OCI-LY7 (cell line): ENCODE data around the gene C9. TPM values are rescaled to one million over a fixed set of nuclear protein-coding genes. Genes with fewer than 3 reads are reported as not detected.
"Not testable (repeated sequence)": the region's sequence is repeated elsewhere in the genome, so short reads cannot be mapped to it uniquely, and the experiment has no call there.

Experiments
- BruUV-seq: library from RNA; stranded (reverse); fragments of 400-500 nt; replicated peaks from 2 replicates; lab custom pipeline; 2021; lab: Mats Ljungman, UMichigan
- CTCF ChIA-PET: fragments of 300-600 bp; sonication (Branson Sonifier 250); formaldehyde crosslinking; loops from one replicate; lab custom pipeline; 2022; ENCODE audit warnings: antibody characterized with exemption; ENCODE audit not compliant: unreplicated experiment; lab: Charles Lee
- POLR2A ChIA-PET: fragments of 300-600 bp; sonication (Branson Sonifier 250); formaldehyde crosslinking; loops from one replicate; lab custom pipeline; 2022; ENCODE audit warnings: antibody characterized with exemption; lab: Charles Lee
- DNase-seq: peaks from one replicate; pipeline ENCODE4 v3.0.0-alpha.2; 2015; ENCODE audit warnings: low spot score
- H2AFZ ChIP-seq: fragments of 200-600 bp; sonication (generic), shearing (Covaris generic); 2 replicates; pipeline ENCODE4 v1.6.1; 2014; ENCODE audit warnings: mild to moderate bottlenecking, antibody characterized with exemption, low read length, moderate library complexity
- H3K27ac ChIP-seq: fragments of 200-600 bp; sonication (generic); 2 replicates; pipeline ENCODE4 v1.5.1; 2014; ENCODE audit warnings: mixed run types, low read depth, mild to moderate bottlenecking, moderate library complexity, low read length, inconsistent platforms; ENCODE audit not compliant: poor library complexity, severe bottlenecking
- H3K36me3 ChIP-seq: fragments of 200-600 bp; sonication (generic); 2 replicates; pipeline ENCODE4 v1.6.1; 2014; ENCODE audit warnings: mild to moderate bottlenecking, antibody characterized with exemption, low read length, moderate library complexity, mixed read lengths; ENCODE audit not compliant: insufficient read depth
- H3K4me1 ChIP-seq: fragments of 200-600 bp; sonication (generic); 2 replicates; pipeline ENCODE4 v1.5.1; 2014; ENCODE audit warnings: mild to moderate bottlenecking, low read length; ENCODE audit not compliant: insufficient read depth, poor library complexity, severe bottlenecking
- H3K4me2 ChIP-seq: fragments of 200-600 bp; sonication (generic); 2 replicates; pipeline ENCODE4 v1.6.1; 2014; ENCODE audit warnings: mild to moderate bottlenecking, low read length
- H3K4me3 ChIP-seq: fragments of 200-600 bp; sonication (generic); 2 replicates; pipeline ENCODE4 v1.5.1; 2014; ENCODE audit warnings: mild to moderate bottlenecking, low read depth, low read length; ENCODE audit not compliant: poor library complexity, severe bottlenecking
- H3K79me2 ChIP-seq: fragments of 200-600 bp; sonication (generic); 2 replicates; pipeline ENCODE4 v1.6.1; 2016; ENCODE audit warnings: low read depth, mild to moderate bottlenecking, low read length, moderate library complexity, mixed read lengths; ENCODE audit not compliant: insufficient read depth
- H3K9me2 ChIP-seq: fragments of 200-600 bp; sonication (generic); 2 replicates; pipeline ENCODE4 v1.6.1; 2016; ENCODE audit warnings: mild to moderate bottlenecking, low read length, mixed read lengths; ENCODE audit not compliant: insufficient read depth
- H3K9me3 ChIP-seq: fragments of 200-600 bp; sonication (generic); 2 replicates; pipeline ENCODE4 v1.6.1; 2014; ENCODE audit warnings: mild to moderate bottlenecking, mixed run types, low read length, mixed read lengths
- H4K20me1 ChIP-seq: fragments of 200-600 bp; sonication (generic); 2 replicates; pipeline ENCODE4 v1.6.1; 2014; ENCODE audit warnings: mild to moderate bottlenecking, antibody characterized with exemption, low read length, moderate library complexity, mixed read lengths; ENCODE audit not compliant: insufficient read depth
- EZH2phosphoT487 ChIP-seq: fragments of 200-600 bp; sonication (generic); IDR thresholded peaks from 2 replicates; pipeline ENCODE4 v1.6.1; 2018; ENCODE audit warnings: low read depth, borderline replicate concordance, mild to moderate bottlenecking, mixed run types, antibody characterized with exemption, low read length, moderate library complexity, mixed read lengths
- intact Hi-C: fragments of 100-400 bp; cut with micrococcal nuclease; formaldehyde crosslinking; loops from one replicate; pipeline ENCODE4 v1.10.0; 2022; ENCODE audit not compliant: unreplicated experiment
- total RNA-seq, 2 experiments: library from RNA; depleted of rRNA in 1 of 2; stranded (reverse); fragments of >200 nt in 1 of 2; shearing (Covaris generic) in 1 of 2; gene quantifications; 2 replicates each; pipeline ENCODE4 v1.2.3, GENCODE V29; 2014 to 2022
- TF ChIP-seq, protein P1 (sequence below): fragments of 200-600 bp; sonication (generic); conservative IDR thresholded peaks from 2 replicates; pipeline ENCODE4 v1.5.1; 2014; ENCODE audit warnings: mild to moderate bottlenecking, antibody characterized with exemption, low read length, moderate library complexity, mixed read lengths

Gene C9
- total RNA-seq, 2 experiments from 2014 or later, result not detected

DNA sequence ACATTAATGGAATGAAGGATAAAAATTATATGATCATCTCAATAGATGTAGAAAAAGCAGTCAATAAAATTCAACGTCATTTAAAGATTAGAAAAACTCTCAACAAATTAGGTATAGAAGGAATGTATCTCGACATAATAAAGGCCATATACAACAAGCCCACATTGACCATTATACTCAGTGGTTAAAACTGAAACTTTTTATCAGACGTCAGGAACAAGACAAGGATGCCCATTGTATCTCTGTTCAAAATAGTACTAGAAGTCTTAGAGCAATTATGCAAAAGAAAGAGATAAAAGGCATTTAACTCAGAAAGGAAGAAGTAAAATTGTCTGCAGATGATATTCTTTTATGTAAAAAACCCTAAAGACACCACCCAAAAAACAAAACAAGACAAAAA lies 40.8 kb downstream of the C9 start:
- intact Hi-C loops, result no loop called here
- H2AFZ ChIP-seq, result no peak overlapping the region
- BruUV-seq, result no TSS peak
- H3K4me1 ChIP-seq, result no peaks in the 10 kb centered on the region
- ChIA-PET CTCF (no interaction called here), POLR2A (no interaction called here)
- no peaks in the 10 kb centered on the region for H3K79me2 ChIP-seq
- H4K20me1 ChIP-seq, result no peaks in the 10 kb centered on the region
- TF ChIP-seq, protein P1, sequence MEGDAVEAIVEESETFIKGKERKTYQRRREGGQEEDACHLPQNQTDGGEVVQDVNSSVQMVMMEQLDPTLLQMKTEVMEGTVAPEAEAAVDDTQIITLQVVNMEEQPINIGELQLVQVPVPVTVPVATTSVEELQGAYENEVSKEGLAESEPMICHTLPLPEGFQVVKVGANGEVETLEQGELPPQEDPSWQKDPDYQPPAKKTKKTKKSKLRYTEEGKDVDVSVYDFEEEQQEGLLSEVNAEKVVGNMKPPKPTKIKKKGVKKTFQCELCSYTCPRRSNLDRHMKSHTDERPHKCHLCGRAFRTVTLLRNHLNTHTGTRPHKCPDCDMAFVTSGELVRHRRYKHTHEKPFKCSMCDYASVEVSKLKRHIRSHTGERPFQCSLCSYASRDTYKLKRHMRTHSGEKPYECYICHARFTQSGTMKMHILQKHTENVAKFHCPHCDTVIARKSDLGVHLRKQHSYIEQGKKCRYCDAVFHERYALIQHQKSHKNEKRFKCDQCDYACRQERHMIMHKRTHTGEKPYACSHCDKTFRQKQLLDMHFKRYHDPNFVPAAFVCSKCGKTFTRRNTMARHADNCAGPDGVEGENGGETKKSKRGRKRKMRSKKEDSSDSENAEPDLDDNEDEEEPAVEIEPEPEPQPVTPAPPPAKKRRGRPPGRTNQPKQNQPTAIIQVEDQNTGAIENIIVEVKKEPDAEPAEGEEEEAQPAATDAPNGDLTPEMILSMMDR, result no peak
- TF ChIP-seq EZH2phosphoT487, result no peak
- H3K4me3 ChIP-seq, result no peak overlapping the region
- no peaks in the 10 kb centered on the region for H3K36me3 ChIP-seq
- H3K4me2 ChIP-seq, result no peak overlapping the region
- H3K9me2 ChIP-seq, result no peaks in the 10 kb centered on the region
- no peak for DNase-seq
- H3K27ac ChIP-seq, result no peak overlapping the region
- no peaks in the 10 kb centered on the region for H3K9me3 ChIP-seq

- H3K4me3 ChIP-seq, result no peak overlapping the region
- DNase-seq, result no peak
- H4K20me1 ChIP-seq, result no peaks in the 10 kb centered on the region
- no peak overlapping the region for H3K27ac ChIP-seq
- no peaks in the 10 kb centered on the region for H3K36me3 ChIP-seq
- H3K4me2 ChIP-seq, result no peak overlapping the region
- POLR2A ChIA-PET, result no interaction called here
- BruUV-seq, result no TSS peak
- intact Hi-C loops, result no loop called here
- CTCF ChIA-PET, result no interaction called here
- no peaks in the 10 kb centered on the region for H3K79me2 ChIP-seq
- H3K9me3 ChIP-seq, result no peaks in the 10 kb centered on the region
- H3K9me2 ChIP-seq, result no peaks in the 10 kb centered on the region
- no peaks in the 10 kb centered on the region for H3K4me1 ChIP-seq
- H2AFZ ChIP-seq, result no peak overlapping the region
- TF ChIP-seq EZH2phosphoT487, result no peak
- TF ChIP-seq, protein P1, result no peak
These were observed 44.9 kb downstream of the C9 start for GRCh38 chr5:39319395-39319794.

DNA sequence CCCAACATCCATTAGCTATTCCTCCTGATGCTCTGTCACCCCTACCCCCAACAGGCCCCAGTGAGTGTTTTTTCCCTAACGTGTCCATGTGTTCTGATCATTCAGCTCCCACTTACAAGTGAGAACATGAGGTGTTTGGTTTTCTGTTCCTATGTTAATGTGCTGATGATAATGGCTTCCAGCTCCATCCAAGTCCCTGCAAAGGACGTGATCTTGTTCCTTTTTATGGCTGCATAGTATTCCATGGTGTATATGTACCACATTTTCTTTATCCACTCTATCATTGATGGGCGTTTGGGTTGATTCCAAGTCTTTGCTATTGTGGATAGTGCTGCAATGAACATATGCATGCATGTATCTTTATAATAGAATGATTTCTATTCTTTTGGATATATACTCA lies 47.8 kb downstream of the C9 start:
- BruUV-seq, DNase-seq, H3K9me3 ChIP-seq, H3K79me2 ChIP-seq, H3K4me1 ChIP-seq, intact Hi-C loops, CTCF ChIA-PET, H3K36me3 ChIP-seq, H2AFZ ChIP-seq, H4K20me1 ChIP-seq, H3K9me2 ChIP-seq, H3K4me3 ChIP-seq, H3K4me2 ChIP-seq, POLR2A ChIA-PET, H3K27ac ChIP-seq: not testable (repeated sequence)
